OCI-LY7 (cell line): Measurements from ENCODE around the gene CDCA4.

ENCODE experiments used
- EZH2phosphoT487 ChIP-seq: fragments of 200-600 bp; sonication (generic); IDR thresholded peaks from 2 replicates; pipeline ENCODE4 v1.6.1; 2018; ENCODE audit warnings: low read depth, borderline replicate concordance, mild to moderate bottlenecking, mixed run types, antibody characterized with exemption, low read length, moderate library complexity, mixed read lengths
- TF ChIP-seq, protein P1 (sequence below): fragments of 200-600 bp; sonication (generic); conservative IDR thresholded peaks from 2 replicates; pipeline ENCODE4 v1.5.1; 2014; ENCODE audit warnings: mild to moderate bottlenecking, antibody characterized with exemption, low read length, moderate library complexity, mixed read lengths

- TF ChIP-seq, protein P1, sequence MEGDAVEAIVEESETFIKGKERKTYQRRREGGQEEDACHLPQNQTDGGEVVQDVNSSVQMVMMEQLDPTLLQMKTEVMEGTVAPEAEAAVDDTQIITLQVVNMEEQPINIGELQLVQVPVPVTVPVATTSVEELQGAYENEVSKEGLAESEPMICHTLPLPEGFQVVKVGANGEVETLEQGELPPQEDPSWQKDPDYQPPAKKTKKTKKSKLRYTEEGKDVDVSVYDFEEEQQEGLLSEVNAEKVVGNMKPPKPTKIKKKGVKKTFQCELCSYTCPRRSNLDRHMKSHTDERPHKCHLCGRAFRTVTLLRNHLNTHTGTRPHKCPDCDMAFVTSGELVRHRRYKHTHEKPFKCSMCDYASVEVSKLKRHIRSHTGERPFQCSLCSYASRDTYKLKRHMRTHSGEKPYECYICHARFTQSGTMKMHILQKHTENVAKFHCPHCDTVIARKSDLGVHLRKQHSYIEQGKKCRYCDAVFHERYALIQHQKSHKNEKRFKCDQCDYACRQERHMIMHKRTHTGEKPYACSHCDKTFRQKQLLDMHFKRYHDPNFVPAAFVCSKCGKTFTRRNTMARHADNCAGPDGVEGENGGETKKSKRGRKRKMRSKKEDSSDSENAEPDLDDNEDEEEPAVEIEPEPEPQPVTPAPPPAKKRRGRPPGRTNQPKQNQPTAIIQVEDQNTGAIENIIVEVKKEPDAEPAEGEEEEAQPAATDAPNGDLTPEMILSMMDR: no peak
- no peak for TF ChIP-seq EZH2phosphoT487
Observed at GRCh38 chr14:104975481-104976197, 45.2 kb downstream of the CDCA4 start.
